Choroid plexus epithelial cell (primary cell): Measurements from ENCODE around the gene VPS45.

Source experiments
- DNase-seq: peaks from one replicate; pipeline ENCODE4 v3.0.0-alpha.2; 2010; ENCODE audit warnings: low read depth
- H3K4me3 ChIP-seq: 2 replicates; pipeline ENCODE4 v1.5.1; 2011; ENCODE audit warnings: low read depth, mild to moderate bottlenecking, control low read depth, low read length, moderate library complexity
- CTCF ChIP-seq: conservative IDR thresholded peaks from 2 replicates; pipeline ENCODE4 v1.5.1; 2011; ENCODE audit warnings: low read depth, mild to moderate bottlenecking, control low read depth, inconsistent platforms, low read length, moderate library complexity

VPS45 gene

GRCh38 chr1:150069923-150070322 is 2.3 kb downstream of the VPS45 start:
- DNase-seq, result no peak
- TF ChIP-seq CTCF, result no peak
- no peak overlapping the region for H3K4me3 ChIP-seq

DNA sequence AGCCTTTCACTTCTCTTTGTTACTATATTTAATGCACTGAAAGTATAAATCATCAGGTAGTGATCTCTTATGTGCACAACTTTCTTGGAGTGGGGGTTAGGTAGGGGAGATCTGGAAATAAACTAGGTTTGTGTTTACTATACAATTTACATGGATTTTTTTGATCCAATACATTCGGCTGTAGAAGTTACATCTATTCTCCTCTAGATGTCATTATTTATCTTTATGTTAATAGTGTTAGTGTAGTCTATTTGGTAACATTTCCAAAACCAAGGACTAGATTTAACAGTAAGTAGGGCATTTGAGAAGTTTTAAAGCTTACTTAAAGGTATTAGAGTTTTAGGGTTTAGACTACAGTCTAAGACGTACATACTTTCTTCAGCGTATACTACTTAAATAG is 5.4 kb downstream of the VPS45 start:
- peak; percentile 47 for TF ChIP-seq CTCF
- DNase-seq, result peak; percentile 60
- no peak overlapping the region for H3K4me3 ChIP-seq

DNA sequence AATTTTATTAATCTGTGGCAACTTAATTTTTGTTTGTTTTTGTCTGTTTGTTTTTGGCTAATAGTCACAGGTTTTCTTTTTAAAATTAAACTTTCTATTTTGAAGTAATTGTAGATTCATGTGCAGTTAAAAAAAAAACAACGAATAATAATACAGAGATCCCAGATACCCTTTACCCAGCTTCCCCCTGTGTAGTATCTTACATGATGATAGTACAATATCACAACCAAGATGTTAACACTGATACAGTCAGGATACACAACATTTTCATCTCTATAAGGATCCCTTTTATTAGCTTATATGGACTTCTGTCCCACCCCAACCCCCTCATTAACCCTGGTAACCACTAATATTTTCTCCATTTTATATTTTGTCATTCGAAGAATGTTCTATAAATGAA is 5.9 kb downstream of the VPS45 start:
- TF ChIP-seq CTCF, result no peak
- H3K4me3 ChIP-seq, result no peak overlapping the region
- no peak for DNase-seq

GRCh38 chr1:150076066-150076465 is 8.5 kb downstream of the VPS45 start:
- H3K4me3 ChIP-seq, result no peak overlapping the region
- DNase-seq, result peak; percentile 48
- TF ChIP-seq CTCF, result no peak

DNA sequence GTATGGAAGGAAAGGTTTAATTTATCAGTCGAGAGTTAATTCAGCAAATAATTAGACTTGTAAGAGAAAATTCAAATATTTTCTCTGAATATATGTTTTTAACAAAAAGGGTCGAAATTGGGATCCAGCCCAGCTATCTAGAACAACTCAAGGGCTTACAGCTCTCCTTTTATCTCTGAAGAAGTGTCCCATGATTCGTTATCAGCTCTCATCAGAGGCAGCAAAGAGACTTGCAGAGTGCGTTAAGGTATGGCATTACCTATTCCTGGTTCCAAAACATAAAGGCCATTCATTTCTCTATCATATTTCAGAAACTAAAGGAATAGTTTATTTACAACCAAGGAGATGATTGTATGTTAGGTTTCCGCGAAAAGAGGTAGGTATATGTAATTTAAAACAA is 9.4 kb downstream of the VPS45 start:
- H3K4me3 ChIP-seq, result no peak overlapping the region
- TF ChIP-seq CTCF, result no peak
- no peak for DNase-seq

DNA sequence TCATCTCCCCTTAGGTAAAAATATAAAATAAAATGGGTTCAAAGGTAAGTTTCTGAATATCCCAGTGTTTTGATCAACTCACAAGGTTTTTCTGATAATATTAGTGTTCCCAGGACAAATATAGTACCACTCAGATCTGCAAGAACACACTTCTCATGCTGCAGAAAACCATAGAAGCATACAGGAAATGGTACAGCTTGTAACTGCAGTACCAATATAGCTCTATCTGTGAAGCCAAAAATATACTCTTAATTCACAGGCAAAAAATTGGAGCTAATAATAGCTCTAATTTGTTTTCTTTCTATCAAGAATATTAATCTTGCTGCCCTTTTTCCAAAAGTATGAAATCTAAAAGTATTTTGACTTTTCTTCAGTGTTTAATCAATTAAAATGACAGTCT is 13.2 kb downstream of the VPS45 start:
- no peak overlapping the region for H3K4me3 ChIP-seq
- TF ChIP-seq CTCF, result no peak
- DNase-seq, result no peak

- TF ChIP-seq CTCF, result no peak
Measured at GRCh38 chr1:150082494-150082893, 14.9 kb downstream of the VPS45 start.

More at GRCh38 chr1:150082494-150082893, 14.9 kb downstream of the VPS45 start:
- H3K4me3 ChIP-seq, result no peak overlapping the region
- no peak for DNase-seq
